ENCODE data around the gene MKI67.

DNA sequence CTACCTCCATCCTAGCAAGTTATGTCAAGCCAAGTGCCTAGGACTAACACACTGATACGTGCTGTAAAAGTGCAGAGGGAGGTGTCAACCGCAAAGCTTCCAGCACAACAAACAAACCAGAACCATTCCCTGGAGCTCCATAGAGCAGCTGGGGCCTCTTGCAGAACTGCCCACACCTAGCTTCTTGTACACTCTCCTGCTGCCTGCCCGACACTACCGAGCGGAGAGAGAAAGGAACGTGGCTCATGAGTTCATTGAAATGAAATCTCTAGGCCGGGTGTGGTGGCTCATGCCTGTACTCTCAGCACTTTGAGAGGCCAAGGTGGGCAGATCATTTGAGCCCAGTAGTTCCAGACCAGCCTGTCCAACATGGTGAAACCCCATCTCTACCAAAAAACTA lies 73.5 kb downstream of the MKI67 start:
- TF ChIP-seq, protein P1, sequence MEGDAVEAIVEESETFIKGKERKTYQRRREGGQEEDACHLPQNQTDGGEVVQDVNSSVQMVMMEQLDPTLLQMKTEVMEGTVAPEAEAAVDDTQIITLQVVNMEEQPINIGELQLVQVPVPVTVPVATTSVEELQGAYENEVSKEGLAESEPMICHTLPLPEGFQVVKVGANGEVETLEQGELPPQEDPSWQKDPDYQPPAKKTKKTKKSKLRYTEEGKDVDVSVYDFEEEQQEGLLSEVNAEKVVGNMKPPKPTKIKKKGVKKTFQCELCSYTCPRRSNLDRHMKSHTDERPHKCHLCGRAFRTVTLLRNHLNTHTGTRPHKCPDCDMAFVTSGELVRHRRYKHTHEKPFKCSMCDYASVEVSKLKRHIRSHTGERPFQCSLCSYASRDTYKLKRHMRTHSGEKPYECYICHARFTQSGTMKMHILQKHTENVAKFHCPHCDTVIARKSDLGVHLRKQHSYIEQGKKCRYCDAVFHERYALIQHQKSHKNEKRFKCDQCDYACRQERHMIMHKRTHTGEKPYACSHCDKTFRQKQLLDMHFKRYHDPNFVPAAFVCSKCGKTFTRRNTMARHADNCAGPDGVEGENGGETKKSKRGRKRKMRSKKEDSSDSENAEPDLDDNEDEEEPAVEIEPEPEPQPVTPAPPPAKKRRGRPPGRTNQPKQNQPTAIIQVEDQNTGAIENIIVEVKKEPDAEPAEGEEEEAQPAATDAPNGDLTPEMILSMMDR (IDR thresholded peaks at IDR 0.05) = no peak
- TF ChIP-seq POLR2AphosphoS5 (IDR thresholded peaks at IDR 0.05) (no peak), EP300 (IDR thresholded peaks at IDR 0.05) (no peak)
